H9 (cell line): ENCODE results near the gene RPS4Y1. TPM values are rescaled to one million over a fixed set of nuclear protein-coding genes. Genes with fewer than 3 reads are reported as not detected.

Source experiments
- DNase-seq: peaks from one replicate; pipeline ENCODE4 v3.0.0-alpha.2; 2017
- H2AFZ ChIP-seq: one replicate; pipeline ENCODE4 v1.6.1; 2013; ENCODE audit warnings: mild to moderate bottlenecking, low read length, control low read depth, moderate library complexity
- H2AK5ac ChIP-seq: 2 replicates; pipeline ENCODE4 v1.6.1; 2013; ENCODE audit warnings: low read length, control low read depth, mixed read lengths; ENCODE audit not compliant: insufficient read length
- H2BK120ac ChIP-seq: one replicate; pipeline ENCODE4 v1.6.1; 2013; ENCODE audit warnings: low read depth, mild to moderate bottlenecking, low read length, control low read depth, inconsistent platforms; ENCODE audit not compliant: poor library complexity, severe bottlenecking
- H2BK12ac ChIP-seq: 2 replicates; pipeline ENCODE4 v1.6.1; 2013; ENCODE audit warnings: low read length, control low read depth, mixed read lengths, low read depth; ENCODE audit not compliant: insufficient read length
- H2BK15ac ChIP-seq: 2 replicates; pipeline ENCODE4 v1.6.1; 2013; ENCODE audit warnings: low read depth, low read length, control low read depth
- H2BK20ac ChIP-seq: one replicate; pipeline ENCODE4 v1.6.1; 2013; ENCODE audit warnings: low read depth, mild to moderate bottlenecking, low read length, control low read depth, inconsistent platforms; ENCODE audit not compliant: poor library complexity, severe bottlenecking
- H2BK5ac ChIP-seq: 2 replicates; pipeline ENCODE4 v1.6.1; 2013; ENCODE audit warnings: low read length, control low read depth, mixed read lengths; ENCODE audit not compliant: insufficient read length
- H3K14ac ChIP-seq: 2 replicates; pipeline ENCODE4 v1.6.1; 2013; ENCODE audit warnings: low read length, control low read depth; ENCODE audit not compliant: insufficient read depth
- H3K18ac ChIP-seq: 2 replicates; pipeline ENCODE4 v1.6.1; 2013; ENCODE audit warnings: low read depth, mild to moderate bottlenecking, mixed read lengths, low read length, control low read depth; ENCODE audit not compliant: insufficient read length
- H3K23ac ChIP-seq: 2 replicates; pipeline ENCODE4 v1.6.1; 2013; ENCODE audit warnings: low read length, control low read depth, mixed read lengths, low read depth; ENCODE audit not compliant: insufficient read length
- H3K23me2 ChIP-seq: 2 replicates; pipeline ENCODE4 v1.6.1; 2013; ENCODE audit warnings: low read depth, mild to moderate bottlenecking, mixed read lengths, low read length, control low read depth; ENCODE audit not compliant: insufficient read length, poor library complexity, severe bottlenecking
- H3K27ac ChIP-seq: 2 replicates; pipeline ENCODE4 v1.5.1; 2013; ENCODE audit warnings: low read length, control low read depth, mixed read lengths, low read depth; ENCODE audit not compliant: insufficient read length
- H3K27me3 ChIP-seq: 2 replicates; pipeline ENCODE4 v1.6.1; 2013; ENCODE audit warnings: low read length, control low read depth, inconsistent platforms; ENCODE audit not compliant: insufficient read depth
- H3K4ac ChIP-seq: 2 replicates; pipeline ENCODE4 v1.6.1; 2013; ENCODE audit warnings: low read depth, mild to moderate bottlenecking, control low read depth, inconsistent platforms, low read length, moderate library complexity
- H3K4me1 ChIP-seq: 2 replicates; pipeline ENCODE4 v1.6.1; 2013; ENCODE audit warnings: low read length, control low read depth, inconsistent platforms; ENCODE audit not compliant: insufficient read depth
- H3K4me2 ChIP-seq: 2 replicates; pipeline ENCODE4 v1.6.1; 2013; ENCODE audit warnings: low read length, control low read depth, mixed read lengths; ENCODE audit not compliant: insufficient read length, insufficient read depth
- H3K56ac ChIP-seq: 2 replicates; pipeline ENCODE4 v1.6.1; 2013; ENCODE audit warnings: low read depth, mild to moderate bottlenecking, mixed read lengths, low read length, control low read depth; ENCODE audit not compliant: insufficient read length
- H3K79me1 ChIP-seq: 2 replicates; pipeline ENCODE4 v1.6.1; 2013; ENCODE audit warnings: low read depth, mild to moderate bottlenecking, moderate library complexity, low read length, control low read depth, inconsistent platforms; ENCODE audit not compliant: insufficient read depth, poor library complexity, severe bottlenecking
- H3K79me2 ChIP-seq: 2 replicates; pipeline ENCODE4 v1.6.1; 2013; ENCODE audit warnings: low read length, control low read depth, inconsistent platforms; ENCODE audit not compliant: insufficient read depth
- H3K9ac ChIP-seq: 2 replicates; pipeline ENCODE4 v1.6.1; 2013; ENCODE audit warnings: low read length, control low read depth, mixed read lengths; ENCODE audit not compliant: insufficient read length; ENCODE audit errors: extremely low read depth
- H3K9me3 ChIP-seq: one replicate; pipeline ENCODE4 v1.6.1; 2013; ENCODE audit warnings: low read depth, low read length, inconsistent platforms; ENCODE audit not compliant: control insufficient read depth
- H3T11ph ChIP-seq: one replicate; pipeline ENCODE4 v1.6.1; 2013; ENCODE audit warnings: mild to moderate bottlenecking, low read length, control low read depth, inconsistent platforms
- H4K20me1 ChIP-seq: one replicate; pipeline ENCODE4 v1.6.1; 2013; ENCODE audit not compliant: control insufficient read depth, insufficient read length, insufficient read depth
- H4K5ac ChIP-seq: 2 replicates; pipeline ENCODE4 v1.6.1; 2013; ENCODE audit warnings: low read depth, mild to moderate bottlenecking, mixed read lengths, low read length, control low read depth; ENCODE audit not compliant: insufficient read length
- H4K8ac ChIP-seq: replicated peaks from 2 replicates; pipeline ENCODE4 v1.6.1; 2013; ENCODE audit warnings: low read length, control low read depth, mixed read lengths, low read depth; ENCODE audit not compliant: insufficient read length
- H4K91ac ChIP-seq: 2 replicates; pipeline ENCODE4 v1.6.1; 2013; ENCODE audit warnings: low read depth, mild to moderate bottlenecking, moderate library complexity, mixed read lengths, low read length, control low read depth; ENCODE audit not compliant: insufficient read length
- H3K27ac Mint-ChIP-seq, 3 experiments: 2 replicates in 2 of 3; 3 replicates in 1 of 3; pipeline ENCODE4 v1.8.0; 2020 to 2021; ENCODE audit warnings: mixed read lengths in 3 of 3, mild to moderate bottlenecking in 1 of 3, moderate library complexity in 1 of 3
- H3K27me3 Mint-ChIP-seq: 2 replicates; pipeline ENCODE4 v1.8.0; 2021; ENCODE audit warnings: low read depth, mild to moderate bottlenecking, moderate library complexity, mixed read lengths
- H3K36me3 Mint-ChIP-seq, 3 experiments: 2 replicates in 2 of 3; 3 replicates in 1 of 3; pipeline ENCODE4 v1.8.0; 2020 to 2021; ENCODE audit warnings: low read depth in 3 of 3, mixed read lengths in 3 of 3; ENCODE audit not compliant: insufficient read depth in 1 of 3
- H3K4me1 Mint-ChIP-seq, 2 experiments: 2 replicates each; pipeline ENCODE4 v1.8.0; 2020; ENCODE audit warnings: mixed read lengths in 2 of 2
- H3K4me3 Mint-ChIP-seq, 2 experiments: 2 replicates in 1 of 2; 3 replicates in 1 of 2; pipeline ENCODE4 v1.8.0; 2020 to 2021; ENCODE audit warnings: mild to moderate bottlenecking in 2 of 2, mixed read lengths in 2 of 2, moderate library complexity in 1 of 2
- H3K9me3 Mint-ChIP-seq, 2 experiments: 2 replicates in 1 of 2; 3 replicates in 1 of 2; pipeline ENCODE4 v1.8.0; 2020; ENCODE audit warnings: mild to moderate bottlenecking in 2 of 2, mixed read lengths in 2 of 2, moderate library complexity in 1 of 2
- WGBS: extraction: QIAGEN DNeasy Blood & Tissue Kit; methylation state at CpG from one replicate; pipeline ENCODE4 v1.1.7; 2013; ENCODE audit warnings: missing lambda C conversion rate, low lambda C conversion rate, mixed read lengths; ENCODE audit not compliant: insufficient read length; ENCODE audit errors: extremely low coverage; 5-methylcytosine and 5-hydroxymethylcytosine counted together
- total RNA-seq: library from RNA; stranded (reverse); gene quantifications from 2 replicates; pipeline ENCODE4 v1.2.1, GENCODE V29; 2021
- TF ChIP-seq, protein P1 (sequence below): fragments of 200-600 bp; sonication (generic); conservative IDR thresholded peaks from 3 replicates; pipeline ENCODE4 v1.8.0; 2021; ENCODE audit warnings: antibody characterized with exemption, mild to moderate bottlenecking

The RPS4Y1 gene
- total RNA-seq, 1 experiment from 2014 or later, result not detected

DNA sequence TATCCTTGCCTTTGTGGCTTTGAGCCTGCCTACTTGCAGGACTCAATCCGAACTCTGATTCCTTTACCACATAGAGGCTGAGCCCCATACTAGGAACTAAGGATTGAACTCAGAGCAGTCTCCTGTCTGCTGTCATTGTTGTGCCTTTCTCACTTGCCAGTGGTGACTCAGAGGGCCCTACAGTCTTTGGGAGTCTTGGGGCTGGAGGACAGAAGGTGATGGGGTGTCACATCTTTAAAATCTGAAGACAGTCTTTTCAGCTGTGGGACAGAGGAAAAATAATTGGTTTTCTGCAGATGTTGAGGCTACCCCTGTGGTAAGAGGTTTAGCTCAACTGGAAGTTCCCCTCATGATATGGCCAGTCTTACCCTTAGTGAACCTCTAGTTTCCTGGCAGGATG, 8.0 kb downstream of the RPS4Y1 start:
- Histone ChIP-seq H3K79me1 (no peaks in the 10 kb centered on the region), H3K23me2 (no peaks in the 10 kb centered on the region), H3K79me2 (no peaks in the 10 kb centered on the region), H3K18ac (no peak overlapping the region), H3K14ac (no peak overlapping the region), H2BK20ac (no peak overlapping the region), H3K56ac (no peak overlapping the region), H2BK15ac (no peak overlapping the region), H2BK12ac (no peak overlapping the region), H3K4me2 (no peak overlapping the region), H3K27ac (no peak overlapping the region), H3K9me3 (no peaks in the 10 kb centered on the region), H4K20me1 (no peaks in the 10 kb centered on the region), H4K5ac (no peak overlapping the region), H4K91ac (no peak overlapping the region), H2AK5ac (no peak overlapping the region), H3K4me1 (no peaks in the 10 kb centered on the region), H2BK120ac (no peak overlapping the region), H3T11ph (no peak overlapping the region), H2BK5ac (no peak overlapping the region), H3K4ac (no peak overlapping the region), H4K8ac (no peak overlapping the region), H3K27me3 (no peaks in the 10 kb centered on the region), H3K23ac (no peak overlapping the region), H3K9ac (no peak overlapping the region), H2AFZ (no peak overlapping the region)
- Mint-ChIP-seq H3K27me3 (no peaks in the 10 kb centered on the region), H3K9me3 (no peaks in the 10 kb centered on the region), H3K27ac (no peak overlapping the region), H3K4me1 (no peaks in the 10 kb centered on the region), H3K36me3 (no peaks in the 10 kb centered on the region), H3K4me3 (no peak overlapping the region)
- WGBS, result no CpG with 5 or more reads among the region's 1 CpG
- no peak for DNase-seq
- TF ChIP-seq, protein P1, sequence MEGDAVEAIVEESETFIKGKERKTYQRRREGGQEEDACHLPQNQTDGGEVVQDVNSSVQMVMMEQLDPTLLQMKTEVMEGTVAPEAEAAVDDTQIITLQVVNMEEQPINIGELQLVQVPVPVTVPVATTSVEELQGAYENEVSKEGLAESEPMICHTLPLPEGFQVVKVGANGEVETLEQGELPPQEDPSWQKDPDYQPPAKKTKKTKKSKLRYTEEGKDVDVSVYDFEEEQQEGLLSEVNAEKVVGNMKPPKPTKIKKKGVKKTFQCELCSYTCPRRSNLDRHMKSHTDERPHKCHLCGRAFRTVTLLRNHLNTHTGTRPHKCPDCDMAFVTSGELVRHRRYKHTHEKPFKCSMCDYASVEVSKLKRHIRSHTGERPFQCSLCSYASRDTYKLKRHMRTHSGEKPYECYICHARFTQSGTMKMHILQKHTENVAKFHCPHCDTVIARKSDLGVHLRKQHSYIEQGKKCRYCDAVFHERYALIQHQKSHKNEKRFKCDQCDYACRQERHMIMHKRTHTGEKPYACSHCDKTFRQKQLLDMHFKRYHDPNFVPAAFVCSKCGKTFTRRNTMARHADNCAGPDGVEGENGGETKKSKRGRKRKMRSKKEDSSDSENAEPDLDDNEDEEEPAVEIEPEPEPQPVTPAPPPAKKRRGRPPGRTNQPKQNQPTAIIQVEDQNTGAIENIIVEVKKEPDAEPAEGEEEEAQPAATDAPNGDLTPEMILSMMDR, result no peak
